Left renal pelvis (tissue), 4 donors: Measurements from ENCODE around the gene CRAMP1. TPM values are rescaled to one million over a fixed set of nuclear protein-coding genes. Genes with fewer than 3 reads are reported as not detected.
"Not testable (repeated sequence)": the region's sequence is repeated elsewhere in the genome, so short reads cannot be mapped to it uniquely, and the experiment has no call there.

ENCODE experiments used
- DNase-seq, 4 donors: peaks; one replicate each; pipeline ENCODE4 v3.0.0-alpha.2; 2013; ENCODE audit warnings: low read depth in 4 of 4, low spot score in 3 of 4
- polyA plus RNA-seq, 4 donors: library from polyadenylated mRNA; unstranded; fragments of 120-200 nt; gene quantifications; one replicate each; pipeline ENCODE4 v1.2.1, GENCODE V29; 2013; ENCODE audit not compliant: insufficient read length in 4 of 4

The CRAMP1 gene
- 10 to 100 TPM; 15.1 to 27.5 (median 18.6) TPM for polyA plus RNA-seq

- no peak for DNase-seq
These were observed at the start of gene CRAMP1 for GRCh38 chr16:1612320-1613111. Gene CRAMP1 (plus strand): TSS chr16:1612360. CDS start chr16:1614640, 2,280 bp downstream.

- no peak for DNase-seq
These were observed 48.4 kb upstream of the CRAMP1 start for GRCh38 chr16:1563786-1564185.

- no peak for DNase-seq
These were observed 47.8 kb upstream of the CRAMP1 start for GRCh38 chr16:1564325-1564724.

- no peak for DNase-seq
These were observed 46.9 kb upstream of the CRAMP1 start for GRCh38 chr16:1565083-1565805.

- DNase-seq, result no peak
These were observed 44.2 kb upstream of the CRAMP1 start for GRCh38 chr16:1567988-1568387.

GRCh38 chr16:1571012-1571671 lies 41.0 kb upstream of the CRAMP1 start:
- no peak for DNase-seq

- DNase-seq, result no peak
These were observed 39.5 kb upstream of the CRAMP1 start for GRCh38 chr16:1572673-1573072.

- DNase-seq, result no peak
These were observed 38.9 kb upstream of the CRAMP1 start for GRCh38 chr16:1573301-1573700.

- no peak for DNase-seq
These were observed 36.6 kb upstream of the CRAMP1 start for GRCh38 chr16:1575578-1575977.

- DNase-seq, result no peak
These were observed 32.9 kb upstream of the CRAMP1 start for GRCh38 chr16:1579214-1579613.

GRCh38 chr16:1580256-1580655 lies 31.9 kb upstream of the CRAMP1 start:
- no peak for DNase-seq

GRCh38 chr16:1580956-1581355 lies 31.2 kb upstream of the CRAMP1 start:
- DNase-seq, result no peak

- no peak for DNase-seq
These were observed 30.4 kb upstream of the CRAMP1 start for GRCh38 chr16:1581804-1582203.

GRCh38 chr16:1583180-1583579 lies 29.0 kb upstream of the CRAMP1 start:
- DNase-seq, result no peak

- no peak for DNase-seq
These were observed 27.2 kb upstream of the CRAMP1 start for GRCh38 chr16:1584926-1585484.

- DNase-seq, result no peak
These were observed 21.8 kb upstream of the CRAMP1 start for GRCh38 chr16:1590366-1590765.

- DNase-seq, result no peak
These were observed 21.0 kb upstream of the CRAMP1 start for GRCh38 chr16:1590930-1591705.

- DNase-seq, result no peak
These were observed 19.7 kb upstream of the CRAMP1 start for GRCh38 chr16:1592446-1592845.

- not testable (repeated sequence) for DNase-seq
These were observed 16.6 kb upstream of the CRAMP1 start for GRCh38 chr16:1595511-1595910.

GRCh38 chr16:1596516-1596915 lies 15.6 kb upstream of the CRAMP1 start:
- no peak for DNase-seq
